ENCODE measurements around the gene CNDP2. TPM values are rescaled to one million over a fixed set of nuclear protein-coding genes. Genes with fewer than 3 reads are reported as not detected.

CNDP2 gene
- total and polyA plus RNA-seq, 8 donors, result 65.7 to 196 (median 94.4) TPM

DNA sequence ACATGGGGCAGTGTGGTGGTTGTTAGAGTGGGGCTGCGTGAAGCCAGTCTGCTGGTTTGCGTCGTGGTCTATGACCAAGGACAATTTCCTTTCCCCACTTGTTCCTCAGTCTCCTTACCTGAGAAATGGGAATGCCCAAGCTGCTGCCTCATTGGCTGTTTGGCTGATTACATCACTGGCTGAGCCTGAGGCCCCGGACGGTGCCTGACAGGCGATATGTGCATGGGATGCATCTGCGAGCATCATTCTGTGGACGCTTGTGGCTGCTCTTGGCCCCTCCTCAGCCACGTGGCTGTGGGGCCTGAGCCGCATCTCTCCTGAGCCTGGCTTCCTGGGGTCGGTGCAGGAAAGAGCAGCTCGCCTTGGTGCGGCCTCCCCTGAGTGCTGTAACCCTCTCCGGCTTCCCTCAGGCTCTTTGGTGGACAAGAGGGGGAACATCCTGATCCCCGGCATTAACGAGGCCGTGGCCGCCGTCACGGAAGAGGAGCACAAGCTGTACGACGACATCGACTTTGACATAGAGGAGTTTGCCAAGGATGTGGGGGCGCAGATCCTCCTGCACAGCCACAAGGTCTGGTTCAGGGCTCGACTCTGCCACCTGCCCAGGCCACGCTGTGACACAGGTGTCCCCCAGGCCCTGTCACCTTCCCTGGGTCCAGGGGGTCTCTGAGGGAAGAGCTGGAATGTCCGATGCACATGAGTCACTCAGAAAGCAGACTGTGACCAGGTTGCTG lies 17.2 kb downstream of the CNDP2 start:
- WGBS, 2 donors, result 93 to 95% methylated on average over 27 of the region's 27 CpGs
- H3K27me3 ChIP-seq, result no peaks in the 10 kb centered on the region
- peak overlapping the region in 3 of 4 donors; percentile 1 to 37 (median 28) for H3K27ac ChIP-seq
- H3K4me3 ChIP-seq, result no peak overlapping the region
- H3K4me1 ChIP-seq, result peaks cover 11 to 18% (median 12%) of the 10 kb centered on the region in 3 donors
- H3K36me3 ChIP-seq, result peaks cover 3 to 78% (median 17%) of the 10 kb centered on the region in 3 donors
- ATAC-seq, result no peak
- intact Hi-C loops (cut with DNase I), result no loop called here
- TF ChIP-seq, protein P1, sequence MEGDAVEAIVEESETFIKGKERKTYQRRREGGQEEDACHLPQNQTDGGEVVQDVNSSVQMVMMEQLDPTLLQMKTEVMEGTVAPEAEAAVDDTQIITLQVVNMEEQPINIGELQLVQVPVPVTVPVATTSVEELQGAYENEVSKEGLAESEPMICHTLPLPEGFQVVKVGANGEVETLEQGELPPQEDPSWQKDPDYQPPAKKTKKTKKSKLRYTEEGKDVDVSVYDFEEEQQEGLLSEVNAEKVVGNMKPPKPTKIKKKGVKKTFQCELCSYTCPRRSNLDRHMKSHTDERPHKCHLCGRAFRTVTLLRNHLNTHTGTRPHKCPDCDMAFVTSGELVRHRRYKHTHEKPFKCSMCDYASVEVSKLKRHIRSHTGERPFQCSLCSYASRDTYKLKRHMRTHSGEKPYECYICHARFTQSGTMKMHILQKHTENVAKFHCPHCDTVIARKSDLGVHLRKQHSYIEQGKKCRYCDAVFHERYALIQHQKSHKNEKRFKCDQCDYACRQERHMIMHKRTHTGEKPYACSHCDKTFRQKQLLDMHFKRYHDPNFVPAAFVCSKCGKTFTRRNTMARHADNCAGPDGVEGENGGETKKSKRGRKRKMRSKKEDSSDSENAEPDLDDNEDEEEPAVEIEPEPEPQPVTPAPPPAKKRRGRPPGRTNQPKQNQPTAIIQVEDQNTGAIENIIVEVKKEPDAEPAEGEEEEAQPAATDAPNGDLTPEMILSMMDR (IDR thresholded peaks at IDR 0.05), result no peak
- FAIRE-seq, result no peak
- H3K9me3 ChIP-seq, result no peaks in the 10 kb centered on the region
- peak in 2 of 6 donors; percentile 6 to 10 for DNase-seq

- intact Hi-C loops (cut with DNase I), result no loop called here
- FAIRE-seq (no peak), ATAC-seq (no peak), DNase-seq (peak in 1 of 6 donors; percentile 8)
- Histone ChIP-seq H3K4me1 (peaks cover 7 to 13% (median 10%) of the 10 kb centered on the region in 3 donors), H3K27ac (no peak overlapping the region), H3K36me3 (peaks cover 6 to 82% (median 22%) of the 10 kb centered on the region in 3 donors), H3K4me3 (no peak overlapping the region), H3K27me3 (no peaks in the 10 kb centered on the region), H3K9me3 (no peaks in the 10 kb centered on the region)
- TF ChIP-seq, protein P1 (IDR thresholded peaks at IDR 0.05), result no peak
- 71 to 79% methylated on average over 8 of the region's 8 CpGs for WGBS, 2 donors
These were observed 17.7 kb downstream of the CNDP2 start for GRCh38 chr18:74513883-74514205.

DNA sequence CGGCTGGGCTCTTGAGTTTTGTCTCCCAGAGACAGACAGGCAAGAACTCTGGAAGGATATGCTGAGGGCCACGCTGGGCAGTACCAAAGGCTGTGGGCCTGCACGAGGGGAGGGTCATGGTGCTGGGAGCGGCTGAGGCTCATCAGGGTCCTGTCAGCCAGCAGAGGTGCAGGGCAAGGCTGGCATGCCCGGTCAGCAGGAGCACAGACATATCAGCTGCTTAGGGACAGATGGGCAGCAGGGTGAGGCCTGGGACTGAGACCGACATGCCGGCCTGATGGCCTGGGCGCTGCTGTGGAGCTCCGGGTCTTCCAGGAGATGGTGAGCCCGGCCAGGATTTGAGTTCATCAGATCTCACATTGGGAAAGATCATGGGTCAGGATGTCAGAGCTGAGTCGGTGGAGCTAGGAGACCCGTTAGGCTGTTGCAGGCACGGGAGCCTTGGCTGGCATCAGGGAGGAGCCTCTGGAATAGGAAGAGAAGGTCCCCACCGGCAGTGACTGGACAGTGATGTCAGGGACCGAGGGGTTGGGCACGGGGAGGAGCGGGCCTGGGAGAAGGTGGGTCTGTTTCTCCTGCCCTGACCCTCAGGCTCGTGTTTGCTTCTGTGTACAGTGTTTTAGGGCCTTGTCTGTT lies 18.8 kb downstream of the CNDP2 start:
- Histone ChIP-seq H3K4me3 (no peak overlapping the region), H3K27ac (no peak overlapping the region), H3K4me1 (peaks cover 5 to 10% (median 6%) of the 10 kb centered on the region in 3 donors), H3K9me3 (no peaks in the 10 kb centered on the region), H3K27me3 (no peaks in the 10 kb centered on the region), H3K36me3 (peaks cover 8 to 81% (median 33%) of the 10 kb centered on the region in 3 donors)
- no peak for FAIRE-seq
- ATAC-seq, result no peak
- peak in 2 of 6 donors; percentile 5 to 7 for DNase-seq
- intact Hi-C loops (cut with DNase I), result no loop called here
- 81 to 86% methylated on average over 18 of the region's 18 CpGs for WGBS, 2 donors
- TF ChIP-seq, protein P1 (IDR thresholded peaks at IDR 0.05), result no peak

DNA sequence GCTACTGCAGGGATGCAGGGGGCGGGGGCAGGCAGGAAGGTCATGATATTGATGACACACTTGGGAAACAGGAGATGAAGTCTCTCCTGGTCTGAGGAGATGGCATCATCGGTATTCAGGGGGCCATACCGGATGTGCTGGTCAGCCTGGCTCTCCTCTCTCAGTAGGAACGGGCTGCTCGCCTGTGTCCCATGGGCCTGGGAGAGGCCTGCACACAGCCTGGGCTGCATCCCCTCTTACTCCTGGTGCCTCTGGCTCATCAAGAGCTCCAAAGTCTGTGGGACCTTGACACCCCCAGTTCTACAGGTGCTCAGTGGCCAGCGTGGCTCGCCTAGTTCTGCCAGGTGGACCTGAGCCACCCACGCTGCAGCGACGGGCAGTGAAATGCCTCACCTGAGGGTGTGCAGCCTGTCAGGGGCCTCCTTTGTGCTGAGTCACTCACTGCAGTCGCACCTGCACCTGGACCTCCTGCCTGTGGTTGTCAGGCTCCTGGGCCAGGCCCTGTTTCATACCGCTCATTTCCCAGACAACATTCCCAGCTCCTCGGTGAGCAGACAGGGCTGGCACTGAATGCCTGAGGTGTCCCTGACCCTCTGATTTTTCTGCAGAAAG lies 19.6 kb downstream of the CNDP2 start:
- ATAC-seq, result peak in 1 of 4 donors; percentile 53
- no peaks in the 10 kb centered on the region for H3K9me3 ChIP-seq
- WGBS, 2 donors, result 75 to 90% methylated on average over 13 of the region's 13 CpGs
- no peak for FAIRE-seq
- peaks cover 8 to 81% (median 35%) of the 10 kb centered on the region in 3 donors for H3K36me3 ChIP-seq
- TF ChIP-seq, protein P1 (IDR thresholded peaks at IDR 0.05), result no peak
- H3K4me1 ChIP-seq, result peaks cover 5 to 10% (median 6%) of the 10 kb centered on the region in 3 donors
- no peak overlapping the region for H3K27ac ChIP-seq
- H3K4me3 ChIP-seq, result no peak overlapping the region
- intact Hi-C loops (cut with DNase I), result no loop called here
- no peaks in the 10 kb centered on the region for H3K27me3 ChIP-seq
- no peak for DNase-seq
